Hematopoietic multipotent progenitor cell treated with erythropoietin and hydrocortisone succinate and interleukin-3 and kit ligand, for 8 days (in vitro differentiated cells): ENCODE results near the gene SQOR.
"Not testable (repeated sequence)": the region's sequence is repeated elsewhere in the genome, so short reads cannot be mapped to it uniquely, and the experiment has no call there.

ENCODE experiments used
- DNase-seq: peaks from one replicate; pipeline ENCODE4 v3.0.0-alpha.2; 2015

SQOR gene

DNA sequence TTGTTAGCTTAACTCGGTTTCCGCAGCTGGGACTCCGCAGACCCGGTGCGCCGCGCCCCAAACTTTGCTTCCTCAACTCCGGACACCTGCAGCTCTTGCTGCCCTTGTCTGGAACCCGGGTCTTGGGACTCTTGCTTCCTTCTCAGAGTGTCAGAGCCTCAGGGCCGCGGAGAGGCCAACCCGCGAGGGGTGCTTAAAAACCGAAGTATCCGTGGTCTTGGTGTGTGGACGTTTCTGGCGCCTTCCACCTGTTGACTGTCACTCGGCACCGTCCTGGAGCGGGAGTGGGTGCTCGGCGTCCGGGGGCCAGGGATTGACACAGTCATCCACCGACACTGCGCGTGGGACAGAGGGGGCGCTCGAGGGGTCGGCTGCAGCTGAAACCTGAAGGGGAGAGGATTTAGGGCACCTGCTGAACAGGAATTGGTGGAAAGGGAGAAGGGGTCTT is 386 bp downstream of the SQOR start:
- DNase-seq: no peak

- no peak for DNase-seq
Measured at GRCh38 chr15:45635763-45636292, 999 bp downstream of the SQOR start.

DNA sequence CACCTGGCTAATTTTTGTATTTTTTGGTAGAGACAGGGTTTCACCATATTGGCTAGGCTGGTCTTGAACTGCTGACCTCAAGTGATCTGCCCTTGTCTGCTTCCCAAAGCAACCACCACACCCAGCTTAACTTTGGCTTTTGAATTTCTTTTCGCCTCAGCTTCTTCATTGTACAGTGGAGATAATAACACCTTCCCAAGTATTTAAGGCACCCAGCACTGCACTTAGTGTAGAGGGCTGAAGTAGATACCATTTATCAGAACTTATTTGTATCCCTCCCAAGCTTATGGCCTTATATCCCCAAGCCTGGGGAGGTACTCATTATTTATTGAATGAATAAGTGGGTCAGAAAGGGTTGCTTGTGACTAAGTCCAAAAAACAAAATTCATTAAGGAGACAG is 2.3 kb downstream of the SQOR start:
- DNase-seq: peak; percentile 74

DNA sequence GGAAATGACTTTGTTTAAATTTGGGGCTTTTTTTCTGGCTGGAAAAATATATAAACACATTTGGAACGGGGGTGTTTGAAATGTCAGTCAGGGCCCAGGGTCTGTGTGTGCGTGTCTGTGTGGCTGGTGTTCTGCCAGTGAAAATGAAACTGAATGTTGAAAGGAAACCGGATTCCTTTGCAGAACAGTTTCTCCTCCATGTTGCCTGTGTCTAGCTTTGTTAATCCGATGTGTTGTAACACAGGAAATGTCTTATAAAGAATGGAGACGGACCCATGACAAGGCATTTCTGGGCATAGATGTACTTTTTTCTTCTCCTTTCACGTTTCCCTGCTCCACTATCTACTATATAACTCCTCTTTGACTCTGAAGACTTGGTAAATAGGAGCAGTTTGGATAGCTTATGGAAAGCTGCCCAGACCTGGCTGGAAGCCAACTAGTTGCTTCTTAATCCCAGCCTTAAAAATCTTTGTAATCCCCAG is 2.8 kb downstream of the SQOR start:
- peak; percentile 68 for DNase-seq

- no peak for DNase-seq
Measured at GRCh38 chr15:45640616-45641015, 5.8 kb downstream of the SQOR start.

- DNase-seq: no peak
Measured at GRCh38 chr15:45641374-45641781, 6.5 kb downstream of the SQOR start.

- no peak for DNase-seq
Measured at GRCh38 chr15:45641999-45642932, 7.4 kb downstream of the SQOR start.

- no peak for DNase-seq
Measured at GRCh38 chr15:45644437-45644836, 9.6 kb downstream of the SQOR start.

GRCh38 chr15:45645026-45645980 is 10.5 kb downstream of the SQOR start:
- DNase-seq: no peak

GRCh38 chr15:45646220-45646619 is 11.4 kb downstream of the SQOR start:
- no peak for DNase-seq

DNA sequence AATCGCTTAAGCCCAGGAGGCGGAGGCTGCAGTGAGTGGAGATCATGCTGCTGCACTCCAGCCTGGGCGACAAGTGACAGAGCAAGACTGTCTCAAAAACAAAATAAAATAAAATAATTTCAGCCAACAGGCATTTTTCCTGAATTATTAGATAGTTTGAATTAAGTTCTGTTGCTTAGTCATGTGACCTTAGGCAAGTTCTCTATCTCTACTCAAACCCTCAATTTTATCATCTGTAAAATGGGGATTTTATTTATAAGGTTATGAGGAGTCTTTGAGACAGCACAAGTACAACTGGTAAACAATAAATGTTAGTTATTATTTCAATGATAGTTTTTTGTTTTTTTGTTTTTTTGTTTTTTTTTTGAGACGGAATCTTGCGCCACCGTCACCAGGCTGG is 13.0 kb downstream of the SQOR start:
- no peak for DNase-seq

DNA sequence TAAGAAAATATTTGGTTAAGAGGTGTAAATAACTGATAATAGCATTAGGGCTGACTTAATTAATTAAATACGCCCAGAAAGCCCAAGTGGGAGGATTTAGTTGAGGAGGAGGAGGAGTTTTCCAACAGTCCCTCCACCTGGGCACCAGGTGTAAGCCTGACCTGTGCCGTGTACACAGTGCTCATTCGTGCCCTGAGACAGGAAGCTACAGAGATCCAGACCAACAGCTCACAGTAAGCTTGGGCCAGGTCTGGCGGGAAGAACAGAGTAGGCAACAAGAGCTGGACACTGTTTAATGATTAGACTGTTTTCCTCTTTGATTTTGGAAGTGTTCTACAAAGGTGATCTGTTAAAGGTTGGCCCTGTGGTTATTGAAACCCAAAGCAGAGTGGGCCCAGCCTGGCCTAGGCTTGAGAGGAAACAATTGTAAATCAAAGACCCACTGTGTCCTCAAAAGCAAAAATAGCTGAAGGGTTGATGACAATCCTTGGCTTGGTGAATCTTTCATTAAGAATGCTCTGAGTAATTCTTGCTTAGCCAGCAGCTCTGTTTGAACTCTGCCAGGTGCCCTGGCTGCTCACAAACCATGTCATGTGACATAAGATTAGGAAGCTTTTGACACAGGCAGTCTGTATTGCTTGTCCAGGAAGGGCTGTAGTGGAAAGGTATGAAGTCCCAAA is 13.8 kb downstream of the SQOR start:
- no peak for DNase-seq

- DNase-seq: not testable (repeated sequence)
Measured at GRCh38 chr15:45650007-45650406, 15.2 kb downstream of the SQOR start.

DNA sequence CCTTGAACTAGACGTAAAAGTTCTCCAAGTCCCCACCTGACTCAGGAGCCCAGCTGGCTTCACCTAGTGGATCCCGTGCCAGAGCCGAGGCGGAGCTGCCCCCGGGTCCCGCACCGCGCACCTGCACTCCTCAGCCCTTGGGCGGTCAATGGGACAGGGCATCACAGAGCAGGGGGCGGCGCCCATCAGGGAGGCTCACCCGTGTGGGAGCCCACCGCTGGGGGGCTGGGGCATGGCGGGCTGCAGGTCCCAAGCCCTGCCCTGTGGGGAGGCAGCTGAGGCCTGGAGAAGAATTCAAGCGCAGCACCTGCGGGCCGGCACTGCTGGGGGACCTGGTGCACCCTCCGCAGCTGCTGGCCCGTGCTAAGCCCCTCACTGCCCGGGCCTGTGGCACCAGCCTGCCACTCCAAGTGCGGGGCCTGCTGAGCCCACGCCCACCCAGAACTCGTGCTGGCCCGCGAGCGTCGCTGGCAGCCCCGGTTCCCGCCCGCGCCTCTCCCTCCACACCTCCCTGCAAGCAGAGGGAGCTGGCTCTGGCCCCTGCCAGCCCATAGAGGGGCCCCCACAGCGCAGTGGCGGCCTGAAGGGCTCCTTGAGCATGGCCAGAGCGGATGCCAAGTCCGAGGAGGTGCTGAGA is 16.2 kb downstream of the SQOR start:
- no peak for DNase-seq

- DNase-seq: no peak
Measured at GRCh38 chr15:45653702-45654424, 19.0 kb downstream of the SQOR start.

DNA sequence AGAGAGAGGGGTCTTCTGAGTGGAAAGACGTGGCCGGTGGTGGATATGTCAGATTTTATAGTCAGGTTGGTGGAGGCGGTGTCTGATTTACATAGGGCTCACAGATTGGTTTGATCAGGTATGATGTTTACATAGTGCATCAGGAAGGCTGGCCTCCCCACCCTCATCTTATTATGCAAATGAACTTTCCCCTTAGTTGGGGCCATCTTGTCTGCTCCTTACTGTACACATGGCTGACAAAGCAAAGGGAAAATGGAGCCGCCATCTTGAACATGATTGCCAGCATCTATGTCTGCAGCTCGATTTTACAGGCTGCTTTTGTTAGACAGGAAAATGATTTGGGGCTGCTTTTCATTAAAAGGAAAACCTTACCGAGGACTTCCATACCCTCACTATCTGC is 19.9 kb downstream of the SQOR start:
- DNase-seq: no peak

DNA sequence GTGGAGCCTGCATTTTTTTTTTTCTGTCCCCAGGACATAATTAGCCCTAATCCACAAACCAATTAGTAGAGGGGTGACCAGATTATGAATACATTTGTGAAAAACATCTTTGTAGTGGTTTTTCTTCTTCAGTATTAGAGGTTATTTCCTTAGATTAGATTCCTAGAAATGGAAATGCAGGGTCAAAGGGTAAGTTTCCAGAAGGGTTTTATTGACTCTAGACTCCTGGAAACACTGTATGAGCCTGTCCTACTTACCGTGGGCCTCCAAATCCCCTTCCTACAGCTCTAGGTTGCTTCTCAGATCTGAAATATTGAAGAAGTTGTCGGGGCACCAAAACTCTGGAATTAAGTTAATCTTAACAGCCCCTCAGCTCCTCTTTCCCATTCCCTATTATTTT is 22.4 kb downstream of the SQOR start:
- DNase-seq: no peak

DNA sequence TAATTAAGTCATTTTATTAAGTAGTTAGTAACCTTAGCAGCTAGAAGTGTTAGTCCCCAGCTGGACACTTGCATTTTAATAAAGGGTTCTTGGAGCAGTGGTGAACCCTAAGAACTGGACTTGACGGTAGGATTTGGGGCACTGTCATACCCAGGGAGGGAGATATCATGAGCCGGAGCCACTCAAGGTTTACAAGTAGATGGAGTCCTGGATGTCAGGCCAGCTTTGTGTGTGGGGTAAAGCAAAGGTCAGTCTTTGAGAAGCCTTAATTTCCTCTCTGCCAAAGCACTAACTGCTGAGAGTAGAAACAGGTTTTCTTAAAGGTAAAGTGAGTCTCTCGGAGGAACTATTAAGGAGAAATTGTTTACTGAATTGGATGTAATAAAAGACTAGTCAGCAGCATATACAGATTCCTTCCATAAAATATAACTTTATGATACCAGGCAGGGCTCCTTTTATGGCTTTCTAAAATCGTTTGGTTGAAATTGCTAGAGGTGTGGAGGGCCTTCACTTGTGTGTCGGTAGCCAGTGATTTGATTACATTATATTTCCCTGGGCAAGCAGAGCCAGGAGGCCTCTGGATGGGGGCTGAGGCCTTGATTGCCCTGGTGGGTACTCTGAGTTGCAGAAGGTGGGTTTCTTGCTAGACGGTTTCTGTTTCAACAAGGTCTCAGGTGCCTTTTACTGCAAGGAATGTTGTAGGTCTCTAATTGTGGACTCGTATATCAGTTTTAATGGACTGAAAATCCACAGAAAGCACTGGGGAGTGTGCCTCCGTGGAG is 23.1 kb downstream of the SQOR start:
- no peak for DNase-seq

- DNase-seq: no peak
Measured at GRCh38 chr15:45660231-45660979, 25.6 kb downstream of the SQOR start.

DNA sequence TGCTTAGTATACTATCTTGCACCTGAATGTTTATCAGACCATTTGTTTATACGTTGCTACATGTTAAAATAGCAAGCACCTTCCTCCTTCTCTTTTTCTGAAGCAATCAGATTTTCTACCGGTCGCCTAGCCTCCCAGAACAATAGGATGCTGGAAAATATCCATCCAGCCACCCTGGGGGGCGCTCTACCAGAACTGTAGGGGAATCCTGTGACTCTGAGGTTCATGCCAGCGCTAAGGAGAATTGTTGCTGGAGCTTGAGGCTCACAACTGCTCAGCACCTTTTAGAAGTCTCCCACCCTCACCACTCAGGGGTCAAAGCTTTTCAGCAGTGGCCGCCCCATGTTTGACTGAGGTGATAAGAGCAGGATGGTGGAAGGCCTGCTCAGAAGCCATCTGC is 27.5 kb downstream of the SQOR start:
- DNase-seq: no peak
